ENCODE results near the gene GALNT10.

- TF ChIP-seq TCF12 (IDR thresholded peaks at IDR 0.05) (no peak), CTCF (IDR thresholded peaks at IDR 0.05) (no peak), POLR2AphosphoS5 (IDR thresholded peaks at IDR 0.05; ENCODE audit: low read depth, low read length) (no peak)
Observed at GRCh38 chr5:154358516-154359220, 168.1 kb downstream of the GALNT10 start.
